OCI-LY3 (cell line): Measurements from ENCODE around the gene TNFRSF19.

ENCODE experiments used
- H2AFZ ChIP-seq: fragments of 200-600, 300-600 bp; shearing (Covaris generic); 2 replicates; pipeline ENCODE4 v1.6.0; 2014; ENCODE audit warnings: antibody characterized with exemption, low read depth, low read length
- H3K27ac ChIP-seq: fragments of 200-600, 300-600 bp; sonication (generic); 2 replicates; pipeline ENCODE4 v1.5.1; 2014; ENCODE audit warnings: mild to moderate bottlenecking, low read length, moderate library complexity, mixed read lengths
- H3K27me3 ChIP-seq: fragments of 200-600, 300-600 bp; sonication (generic); 2 replicates; pipeline ENCODE4 v1.6.1; 2014; ENCODE audit warnings: low read depth, low read length, mixed read lengths
- H3K36me3 ChIP-seq: fragments of 200-600, 300-600 bp; sonication (generic); replicated peaks from 2 replicates; pipeline ENCODE3; 2014; ENCODE audit warnings: low read depth, low read length, mixed read lengths
- H3K4me1 ChIP-seq: fragments of 300-600, 200-600 bp; sonication (generic); 2 replicates; pipeline ENCODE4 v1.6.1; 2014; ENCODE audit warnings: low read length, mixed read lengths
- H3K4me2 ChIP-seq: fragments of 200-600, 300-600 bp; sonication (generic); 2 replicates; pipeline ENCODE4 v1.6.1; 2014; ENCODE audit warnings: low read length, mixed read lengths
- H3K4me3 ChIP-seq: fragments of 300-600, 200-600 bp; sonication (generic); 2 replicates; pipeline ENCODE4 v1.5.1; 2014; ENCODE audit warnings: antibody characterized with exemption, mild to moderate bottlenecking, low read length, moderate library complexity
- H3K79me2 ChIP-seq: fragments of 300-600, 200-600 bp; shearing (Covaris generic); 2 replicates; pipeline ENCODE4 v1.6.1; 2014; ENCODE audit warnings: mild to moderate bottlenecking, low read length, mixed read lengths
- H3K9ac ChIP-seq: fragments of 300-600, 200-600 bp; shearing (Covaris generic); 2 replicates; pipeline ENCODE4 v1.6.0; 2014; ENCODE audit warnings: mild to moderate bottlenecking, low read length, moderate library complexity
- H3K9me3 ChIP-seq: fragments of 200-600, 300-600 bp; shearing (Covaris generic); 2 replicates; pipeline ENCODE4 v1.6.1; 2014; ENCODE audit warnings: low read length, mixed read lengths; ENCODE audit not compliant: insufficient read depth
- H4K20me1 ChIP-seq: fragments of 200-600, 300-600 bp; sonication (generic); 2 replicates; pipeline ENCODE4 v1.6.1; 2016; ENCODE audit warnings: low read length, mixed read lengths; ENCODE audit not compliant: insufficient read depth
- EZH2phosphoT487 ChIP-seq: fragments of 200-600 bp; shearing (Covaris generic); IDR thresholded peaks from 2 replicates; pipeline ENCODE4 v1.6.1; 2018; ENCODE audit warnings: antibody characterized with exemption, mixed run types, low read depth
- TF ChIP-seq, protein P1 (sequence below): fragments of 200-600, 300-600 bp; sonication (generic); IDR thresholded peaks from 2 replicates; pipeline ENCODE4 v1.5.1; 2014; ENCODE audit warnings: antibody characterized with exemption, low read length, low read depth

The TNFRSF19 gene

DNA sequence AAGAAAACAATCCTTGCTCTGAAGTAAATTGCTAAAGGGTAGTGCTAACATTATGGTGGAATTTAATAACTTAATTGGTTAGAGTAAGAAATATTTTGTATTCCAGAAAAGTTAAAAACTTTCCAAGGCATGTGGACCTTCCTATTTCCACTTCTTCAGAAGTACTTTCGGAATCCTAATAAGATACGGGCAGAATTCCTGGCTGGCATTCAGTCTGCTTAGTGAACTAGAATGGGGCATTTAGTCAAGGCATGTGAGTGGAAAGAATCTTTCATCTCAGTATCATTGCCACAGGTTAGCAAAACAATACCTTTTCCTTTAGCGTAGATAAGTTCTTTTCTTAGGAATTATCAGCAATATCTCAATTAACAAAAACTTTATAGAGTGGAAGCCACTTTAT lies 85.1 kb downstream of the TNFRSF19 start:
- peaks cover 10% of the 10 kb centered on the region for H3K27me3 ChIP-seq
- no peaks in the 10 kb centered on the region for H4K20me1 ChIP-seq
- no peaks in the 10 kb centered on the region for H3K79me2 ChIP-seq
- no peak overlapping the region for H3K9ac ChIP-seq
- no peak overlapping the region for H3K4me2 ChIP-seq
- H2AFZ ChIP-seq: no peak overlapping the region
- no peaks in the 10 kb centered on the region for H3K4me1 ChIP-seq
- TF ChIP-seq, protein P1, sequence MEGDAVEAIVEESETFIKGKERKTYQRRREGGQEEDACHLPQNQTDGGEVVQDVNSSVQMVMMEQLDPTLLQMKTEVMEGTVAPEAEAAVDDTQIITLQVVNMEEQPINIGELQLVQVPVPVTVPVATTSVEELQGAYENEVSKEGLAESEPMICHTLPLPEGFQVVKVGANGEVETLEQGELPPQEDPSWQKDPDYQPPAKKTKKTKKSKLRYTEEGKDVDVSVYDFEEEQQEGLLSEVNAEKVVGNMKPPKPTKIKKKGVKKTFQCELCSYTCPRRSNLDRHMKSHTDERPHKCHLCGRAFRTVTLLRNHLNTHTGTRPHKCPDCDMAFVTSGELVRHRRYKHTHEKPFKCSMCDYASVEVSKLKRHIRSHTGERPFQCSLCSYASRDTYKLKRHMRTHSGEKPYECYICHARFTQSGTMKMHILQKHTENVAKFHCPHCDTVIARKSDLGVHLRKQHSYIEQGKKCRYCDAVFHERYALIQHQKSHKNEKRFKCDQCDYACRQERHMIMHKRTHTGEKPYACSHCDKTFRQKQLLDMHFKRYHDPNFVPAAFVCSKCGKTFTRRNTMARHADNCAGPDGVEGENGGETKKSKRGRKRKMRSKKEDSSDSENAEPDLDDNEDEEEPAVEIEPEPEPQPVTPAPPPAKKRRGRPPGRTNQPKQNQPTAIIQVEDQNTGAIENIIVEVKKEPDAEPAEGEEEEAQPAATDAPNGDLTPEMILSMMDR: no peak
- TF ChIP-seq EZH2phosphoT487: no peak
- H3K9me3 ChIP-seq: no peaks in the 10 kb centered on the region
- no peak overlapping the region for H3K27ac ChIP-seq
- no peaks in the 10 kb centered on the region for H3K36me3 ChIP-seq
- H3K4me3 ChIP-seq: no peak overlapping the region

DNA sequence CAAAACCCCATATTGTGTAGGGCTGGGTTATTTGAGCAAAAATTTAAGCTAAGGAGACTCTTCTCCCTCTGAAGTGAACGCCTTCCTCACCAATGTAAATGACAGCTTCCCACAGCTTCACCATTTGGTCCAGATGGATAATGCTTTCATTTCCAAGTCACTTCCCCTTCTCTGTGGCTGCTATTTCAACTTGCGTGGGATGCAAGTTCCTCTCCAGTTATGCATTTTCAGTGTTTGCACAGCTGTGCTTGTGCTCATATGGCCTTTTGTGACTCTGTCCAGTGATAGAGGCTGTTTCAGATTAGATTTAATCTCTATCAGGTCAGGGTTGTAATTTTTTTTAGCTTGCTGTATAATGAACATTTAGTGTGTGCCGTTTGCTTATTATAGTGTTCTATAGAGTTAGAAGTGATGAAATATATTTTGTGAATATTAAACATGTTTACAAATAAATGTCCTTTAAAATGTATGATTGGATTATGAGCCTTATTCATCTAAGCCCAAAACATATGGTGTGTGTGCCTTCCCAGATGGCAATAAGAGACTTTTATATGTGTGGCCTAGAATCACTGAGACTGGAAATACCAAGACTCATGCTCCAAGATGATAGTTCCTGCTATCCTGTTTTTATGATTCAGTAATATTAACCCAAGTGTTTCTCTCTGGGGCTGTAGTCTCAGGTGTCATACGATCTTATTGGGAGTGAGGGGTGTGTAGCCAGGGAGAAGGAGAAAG lies 86.6 kb downstream of the TNFRSF19 start:
- peaks cover 10% of the 10 kb centered on the region; the same call in 1 of the 2 replicates for H3K27me3 ChIP-seq
- H3K4me3 ChIP-seq: no peak overlapping the region
- H3K27ac ChIP-seq: no peak overlapping the region
- no peaks in the 10 kb centered on the region for H3K79me2 ChIP-seq
- H3K4me2 ChIP-seq: no peak overlapping the region
- no peak overlapping the region for H2AFZ ChIP-seq
- TF ChIP-seq EZH2phosphoT487: no peak
- TF ChIP-seq, protein P1: no peak
- H3K9ac ChIP-seq: no peak overlapping the region
- H3K9me3 ChIP-seq: no peaks in the 10 kb centered on the region
- H3K4me1 ChIP-seq: no peaks in the 10 kb centered on the region
- no peaks in the 10 kb centered on the region for H4K20me1 ChIP-seq
- no peaks in the 10 kb centered on the region for H3K36me3 ChIP-seq

DNA sequence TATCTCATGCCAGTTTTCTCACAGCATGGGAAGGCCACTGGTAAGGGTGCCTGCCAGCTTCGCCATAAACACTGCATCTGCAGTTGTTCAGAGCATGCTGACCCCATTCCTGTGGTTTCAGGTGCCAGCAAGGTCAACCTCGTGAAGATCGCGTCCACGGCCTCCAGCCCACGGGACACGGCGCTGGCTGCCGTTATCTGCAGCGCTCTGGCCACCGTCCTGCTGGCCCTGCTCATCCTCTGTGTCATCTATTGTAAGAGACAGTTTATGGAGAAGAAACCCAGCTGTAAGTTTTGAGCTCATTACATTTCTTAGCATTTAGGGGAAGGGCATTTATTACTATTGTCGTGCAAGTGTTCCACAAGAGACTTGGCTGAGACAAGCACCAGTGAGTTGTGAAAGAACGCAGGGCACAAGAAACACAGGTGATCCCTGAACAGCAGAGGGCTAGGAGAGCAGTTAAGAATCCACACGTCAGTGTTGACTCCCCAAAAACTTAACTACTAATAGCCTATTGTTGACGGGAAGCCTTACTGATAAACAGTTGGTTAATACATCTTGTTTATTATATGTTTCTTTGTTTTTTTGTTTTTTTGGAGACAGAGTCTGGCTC lies 88.8 kb downstream of the TNFRSF19 start:
- no peak for TF ChIP-seq EZH2phosphoT487
- TF ChIP-seq, protein P1: no peak

DNA sequence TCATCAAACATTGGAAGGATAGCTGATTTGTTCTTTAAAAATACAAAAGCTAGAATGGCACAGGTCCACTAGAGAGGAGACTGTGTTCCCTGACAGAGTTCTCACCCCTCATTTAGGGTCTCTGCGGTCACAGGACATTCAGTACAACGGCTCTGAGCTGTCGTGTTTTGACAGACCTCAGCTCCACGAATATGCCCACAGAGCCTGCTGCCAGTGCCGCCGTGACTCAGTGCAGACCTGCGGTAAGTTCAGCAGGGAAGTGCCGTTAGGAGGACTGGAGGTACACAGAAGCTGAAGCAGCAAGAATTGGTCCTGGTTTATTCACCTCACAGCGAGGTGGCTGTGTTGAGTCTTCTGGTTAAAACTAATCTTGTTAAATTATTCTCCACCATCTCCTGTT lies 90.0 kb downstream of the TNFRSF19 start:
- Histone ChIP-seq H3K9ac (no peak overlapping the region), H3K9me3 (no peaks in the 10 kb centered on the region), H3K27me3 (no peaks in the 10 kb centered on the region), H3K4me3 (no peak overlapping the region), H4K20me1 (no peaks in the 10 kb centered on the region), H3K4me2 (no peak overlapping the region), H3K27ac (no peak overlapping the region), H2AFZ (no peak overlapping the region), H3K36me3 (no peaks in the 10 kb centered on the region), H3K4me1 (no peaks in the 10 kb centered on the region), H3K79me2 (no peaks in the 10 kb centered on the region)
- TF ChIP-seq EZH2phosphoT487: no peak
- TF ChIP-seq, protein P1: no peak

More for the DNA sequence above, 88.8 kb downstream of the TNFRSF19 start:
- Histone ChIP-seq H3K4me1 (no peaks in the 10 kb centered on the region), H3K4me3 (no peak overlapping the region), H3K27me3 (no peaks in the 10 kb centered on the region), H3K4me2 (no peak overlapping the region), H3K9me3 (no peaks in the 10 kb centered on the region), H3K9ac (no peak overlapping the region), H3K27ac (no peak overlapping the region), H2AFZ (no peak overlapping the region), H4K20me1 (no peaks in the 10 kb centered on the region), H3K36me3 (no peaks in the 10 kb centered on the region), H3K79me2 (no peaks in the 10 kb centered on the region)
